Thyroid gland (tissue), 4 donors: ENCODE results near the gene C21orf58. TPM values are rescaled to one million over a fixed set of nuclear protein-coding genes. Genes with fewer than 3 reads are reported as not detected.

Experiments used
- DNase-seq, 2 donors: peaks; one replicate each; pipeline ENCODE4 v3.0.0-alpha.2; 2019
- H3K27ac ChIP-seq, 3 donors: fragments of 200-600 bp; sonication (generic); 1 replicate in 2 of 3; 2 replicates in 1 of 3; pipeline ENCODE4 v1.5.1; 2016 to 2019; ENCODE audit warnings: mild to moderate bottlenecking in 1 of 3, moderate library complexity in 1 of 3
- H3K27me3 ChIP-seq: fragments of 200-600 bp; sonication (generic); one replicate; pipeline ENCODE4 v1.5.1; 2019
- H3K36me3 ChIP-seq, 2 donors: fragments of 200-600 bp; sonication (generic); one replicate each; pipeline ENCODE4 v1.5.1; 2016 to 2019
- H3K4me1 ChIP-seq, 2 donors: fragments of 200-600 bp; sonication (generic); one replicate each; pipeline ENCODE4 v1.5.1; 2017 to 2019
- H3K4me3 ChIP-seq, 3 donors: fragments of 200-600 bp; sonication (generic); replicated peaks in 1 of 3; 1 replicate in 2 of 3; 2 replicates in 1 of 3; pipeline ENCODE4 v1.5.1; 2016; ENCODE audit warnings: mild to moderate bottlenecking in 1 of 3
- H3K9me3 ChIP-seq: fragments of 200-600 bp; sonication (generic); one replicate; pipeline ENCODE4 v1.5.1; 2017
- POLR2A ChIP-seq, 2 donors: fragments of 450-650 bp; IDR thresholded peaks; one replicate each; pipeline ENCODE4 v1.6.1; 2017; ENCODE audit warnings: antibody characterized with exemption in 2 of 2, mild to moderate bottlenecking in 2 of 2, moderate library complexity in 1 of 2
- WGBS, 2 donors: methylation state at CpG; one replicate each; pipeline ENCODE4 v1.1.5; 2017; 5-methylcytosine and 5-hydroxymethylcytosine counted together
- intact Hi-C: fragments of 100-400 bp; cut with DNase I; formaldehyde crosslinking; loops from one replicate; pipeline ENCODE4 v1.15.1; 2023
- total RNA-seq, 4 donors: library from RNA; depleted of rRNA; stranded (reverse); fragments of >200 nt; gene quantifications; one replicate each; pipeline ENCODE4 v1.2.3, GENCODE V29; 2016
- TF ChIP-seq, protein P1 (sequence below), 6 experiments: fragments of 200-600 bp in 3 of 6; fragments of 450-650 bp in 3 of 6; sonication (generic) in 3 of 6; IDR thresholded peaks; one replicate each; pipeline ENCODE4 v1.5.1; 2016 to 2019; ENCODE audit warnings: antibody characterized with exemption in 6 of 6, mild to moderate bottlenecking in 2 of 6, inconsistent platforms in 1 of 6, moderate library complexity in 1 of 6

Gene C21orf58
- total RNA-seq, 4 donors from 2014 or later: 0.89 to 2.2 (median 1.7) TPM

DNA sequence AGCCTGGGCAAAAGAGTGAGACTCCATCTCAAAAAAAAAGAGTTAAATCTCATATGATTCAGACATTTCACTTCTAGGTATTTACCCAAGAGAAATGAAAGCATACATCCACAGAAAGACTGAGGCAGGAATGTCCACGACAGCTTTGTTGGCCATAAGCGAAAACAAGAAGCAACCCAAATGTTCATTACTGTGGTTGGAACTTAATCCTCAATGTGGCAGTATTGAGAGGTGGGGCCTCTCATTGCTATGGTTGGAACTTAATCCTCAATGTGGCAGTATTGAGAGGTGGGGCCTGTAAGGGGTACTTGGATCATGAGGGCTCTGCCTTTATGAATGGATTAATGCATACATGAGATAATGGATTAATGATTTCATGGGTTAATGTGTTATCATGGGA lies 15.2 kb downstream of the C21orf58 start:
- Histone ChIP-seq H3K36me3 (no peaks in the 10 kb centered on the region), H3K27ac (no peak overlapping the region), H3K4me3 (no peak overlapping the region), H3K4me1 (no peaks in the 10 kb centered on the region), H3K9me3 (no peaks in the 10 kb centered on the region), H3K27me3 (no peaks in the 10 kb centered on the region)
- TF ChIP-seq, protein P1, sequence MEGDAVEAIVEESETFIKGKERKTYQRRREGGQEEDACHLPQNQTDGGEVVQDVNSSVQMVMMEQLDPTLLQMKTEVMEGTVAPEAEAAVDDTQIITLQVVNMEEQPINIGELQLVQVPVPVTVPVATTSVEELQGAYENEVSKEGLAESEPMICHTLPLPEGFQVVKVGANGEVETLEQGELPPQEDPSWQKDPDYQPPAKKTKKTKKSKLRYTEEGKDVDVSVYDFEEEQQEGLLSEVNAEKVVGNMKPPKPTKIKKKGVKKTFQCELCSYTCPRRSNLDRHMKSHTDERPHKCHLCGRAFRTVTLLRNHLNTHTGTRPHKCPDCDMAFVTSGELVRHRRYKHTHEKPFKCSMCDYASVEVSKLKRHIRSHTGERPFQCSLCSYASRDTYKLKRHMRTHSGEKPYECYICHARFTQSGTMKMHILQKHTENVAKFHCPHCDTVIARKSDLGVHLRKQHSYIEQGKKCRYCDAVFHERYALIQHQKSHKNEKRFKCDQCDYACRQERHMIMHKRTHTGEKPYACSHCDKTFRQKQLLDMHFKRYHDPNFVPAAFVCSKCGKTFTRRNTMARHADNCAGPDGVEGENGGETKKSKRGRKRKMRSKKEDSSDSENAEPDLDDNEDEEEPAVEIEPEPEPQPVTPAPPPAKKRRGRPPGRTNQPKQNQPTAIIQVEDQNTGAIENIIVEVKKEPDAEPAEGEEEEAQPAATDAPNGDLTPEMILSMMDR (IDR thresholded peaks at IDR 0.05): no peak
- no peak for TF ChIP-seq POLR2A (IDR thresholded peaks at IDR 0.05)
- intact Hi-C loops: no loop called here
- 94% methylated on average over 2 of the region's 2 CpGs for WGBS, 2 donors
- DNase-seq: no peak

DNA sequence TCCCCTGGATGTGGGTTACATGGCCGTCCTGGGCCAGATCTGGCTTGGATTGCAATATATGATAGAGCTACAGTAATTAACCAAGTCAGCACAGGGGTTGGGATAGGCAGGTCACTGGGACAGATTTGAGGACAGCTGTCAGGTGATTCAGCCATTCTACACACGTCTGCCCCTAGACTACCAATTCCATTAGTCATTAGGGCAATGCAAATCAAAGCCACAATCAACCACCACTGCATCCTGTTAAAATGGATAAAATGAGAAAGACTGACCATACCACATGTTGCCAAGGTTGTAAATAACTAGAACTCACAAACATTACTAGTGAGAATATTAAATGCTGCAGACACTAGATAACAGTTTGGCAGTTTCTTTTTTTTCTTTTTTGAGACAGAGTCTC lies 16.0 kb downstream of the C21orf58 start:
- no peak overlapping the region for H3K27ac ChIP-seq
- H3K4me1 ChIP-seq: no peaks in the 10 kb centered on the region
- WGBS, 2 donors: 93 to 97% methylated on average over 2 of the region's 2 CpGs
- no peaks in the 10 kb centered on the region for H3K36me3 ChIP-seq
- no peak overlapping the region for H3K4me3 ChIP-seq
- no peaks in the 10 kb centered on the region for H3K27me3 ChIP-seq
- H3K9me3 ChIP-seq: no peaks in the 10 kb centered on the region
- TF ChIP-seq, protein P1 (IDR thresholded peaks at IDR 0.05): no peak
- no peak for TF ChIP-seq POLR2A (IDR thresholded peaks at IDR 0.05)
- intact Hi-C loops: no loop called here
- DNase-seq: no peak

DNA sequence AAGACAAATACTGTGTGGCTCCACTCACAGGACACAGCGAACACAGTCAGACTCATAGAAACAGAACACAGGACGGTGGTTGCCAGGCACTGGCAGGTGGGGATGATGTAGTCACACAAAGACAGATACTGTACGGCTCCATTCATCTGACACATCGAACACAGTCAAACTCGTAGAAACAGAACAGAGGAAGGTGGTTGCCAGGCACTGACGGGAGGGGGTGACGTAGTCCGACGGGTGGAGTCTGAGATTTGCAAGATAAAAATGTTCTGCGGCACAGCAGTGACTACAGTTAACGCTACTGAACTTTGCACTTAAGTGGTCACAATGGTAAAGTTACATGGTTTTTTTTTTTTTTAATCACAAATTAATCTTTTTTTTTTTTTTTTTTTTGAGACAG lies 18.7 kb downstream of the C21orf58 start:
- Histone ChIP-seq H3K4me3 (no peak overlapping the region), H3K4me1 (no peaks in the 10 kb centered on the region), H3K27ac (no peak overlapping the region), H3K9me3 (no peaks in the 10 kb centered on the region), H3K27me3 (no peaks in the 10 kb centered on the region), H3K36me3 (no peaks in the 10 kb centered on the region)
- no peak for DNase-seq
- intact Hi-C loops: no loop called here
- TF ChIP-seq POLR2A (IDR thresholded peaks at IDR 0.05): no peak
- TF ChIP-seq, protein P1 (IDR thresholded peaks at IDR 0.05): no peak
- WGBS, 2 donors: 96 to 98% methylated on average over 11 of the region's 11 CpGs

DNA sequence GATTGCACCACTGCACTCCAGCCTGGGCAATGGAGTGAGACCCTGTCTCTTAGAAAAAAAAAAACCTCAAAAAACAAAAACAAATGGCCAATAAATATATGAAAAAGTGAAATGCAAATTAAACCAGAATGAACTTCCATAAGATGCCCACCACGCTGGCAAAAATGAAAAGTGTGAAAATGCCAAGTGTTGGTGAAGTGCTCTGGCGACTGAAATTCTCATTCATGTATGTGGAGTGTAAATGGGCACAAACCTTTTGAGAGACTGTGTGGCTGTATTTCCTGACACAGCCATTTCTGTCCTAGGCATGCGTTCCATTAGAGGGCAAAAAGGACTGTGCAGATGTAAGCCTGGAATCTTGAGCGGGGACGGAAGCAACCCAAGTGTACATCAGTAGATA lies 19.2 kb downstream of the C21orf58 start:
- DNase-seq: no peak
- Histone ChIP-seq H3K4me1 (no peaks in the 10 kb centered on the region), H3K27ac (no peak overlapping the region), H3K36me3 (no peaks in the 10 kb centered on the region), H3K27me3 (no peaks in the 10 kb centered on the region), H3K4me3 (no peak overlapping the region), H3K9me3 (no peaks in the 10 kb centered on the region)
- intact Hi-C loops: no loop called here
- WGBS, 2 donors: 97% methylated on average over 5 of the region's 5 CpGs
- TF ChIP-seq, protein P1 (IDR thresholded peaks at IDR 0.05): no peak
- no peak for TF ChIP-seq POLR2A (IDR thresholded peaks at IDR 0.05)

DNA sequence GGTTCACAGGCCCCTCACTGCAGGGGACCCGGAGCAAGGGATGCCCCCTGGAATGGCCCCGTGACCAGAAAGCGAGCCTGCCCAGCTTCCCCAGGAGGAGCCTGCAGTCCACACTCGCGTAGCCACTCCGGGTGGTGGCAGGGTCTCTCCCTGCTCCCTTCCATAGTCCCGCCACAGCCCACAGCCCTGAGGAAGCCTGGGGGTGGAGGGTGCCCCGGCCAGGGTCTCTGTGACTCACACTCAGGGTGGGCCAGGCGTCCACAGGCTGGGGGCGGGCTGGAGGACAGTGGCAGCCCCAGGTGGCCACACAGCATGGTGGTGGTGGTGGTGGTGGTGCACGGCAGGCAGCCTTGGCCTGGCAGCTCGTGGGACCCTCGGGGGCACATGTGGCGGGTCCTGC lies 21.9 kb downstream of the C21orf58 start:
- H3K4me3 ChIP-seq: no peak overlapping the region
- intact Hi-C loops: no loop called here
- H3K36me3 ChIP-seq: no peaks in the 10 kb centered on the region
- H3K27me3 ChIP-seq: no peaks in the 10 kb centered on the region
- H3K9me3 ChIP-seq: no peaks in the 10 kb centered on the region
- no peak for TF ChIP-seq POLR2A (IDR thresholded peaks at IDR 0.05)
- TF ChIP-seq, protein P1 (IDR thresholded peaks at IDR 0.05): no peak
- H3K27ac ChIP-seq: no peak overlapping the region
- peaks cover 8 to 10% of the 10 kb centered on the region in 2 donors for H3K4me1 ChIP-seq
- no peak for DNase-seq
- 91% methylated on average over 10 of the region's 14 CpGs; no CpG with 5 or more reads in 1 of the 2 donors for WGBS, 2 donors
